H9 (cell line): ENCODE results near the gene IL12B. TPM values are rescaled to one million over a fixed set of nuclear protein-coding genes. Genes with fewer than 3 reads are reported as not detected.
"Not testable (repeated sequence)": the region's sequence is repeated elsewhere in the genome, so short reads cannot be mapped to it uniquely, and the experiment has no call there.

Source experiments
- DNase-seq: peaks from one replicate; pipeline ENCODE4 v3.0.0-alpha.2; 2017
- H2AFZ ChIP-seq: one replicate; pipeline ENCODE4 v1.6.1; 2013; ENCODE audit warnings: mild to moderate bottlenecking, low read length, control low read depth, moderate library complexity
- H2AK5ac ChIP-seq: 2 replicates; pipeline ENCODE4 v1.6.1; 2013; ENCODE audit warnings: low read length, control low read depth, mixed read lengths; ENCODE audit not compliant: insufficient read length
- H2BK120ac ChIP-seq: one replicate; pipeline ENCODE4 v1.6.1; 2013; ENCODE audit warnings: low read depth, mild to moderate bottlenecking, low read length, control low read depth, inconsistent platforms; ENCODE audit not compliant: poor library complexity, severe bottlenecking
- H2BK12ac ChIP-seq: 2 replicates; pipeline ENCODE4 v1.6.1; 2013; ENCODE audit warnings: low read length, control low read depth, mixed read lengths, low read depth; ENCODE audit not compliant: insufficient read length
- H2BK15ac ChIP-seq: 2 replicates; pipeline ENCODE4 v1.6.1; 2013; ENCODE audit warnings: low read depth, low read length, control low read depth
- H2BK20ac ChIP-seq: one replicate; pipeline ENCODE4 v1.6.1; 2013; ENCODE audit warnings: low read depth, mild to moderate bottlenecking, low read length, control low read depth, inconsistent platforms; ENCODE audit not compliant: poor library complexity, severe bottlenecking
- H2BK5ac ChIP-seq: 2 replicates; pipeline ENCODE4 v1.6.1; 2013; ENCODE audit warnings: low read length, control low read depth, mixed read lengths; ENCODE audit not compliant: insufficient read length
- H3K14ac ChIP-seq: 2 replicates; pipeline ENCODE4 v1.6.1; 2013; ENCODE audit warnings: low read length, control low read depth; ENCODE audit not compliant: insufficient read depth
- H3K18ac ChIP-seq: 2 replicates; pipeline ENCODE4 v1.6.1; 2013; ENCODE audit warnings: low read depth, mild to moderate bottlenecking, mixed read lengths, low read length, control low read depth; ENCODE audit not compliant: insufficient read length
- H3K23ac ChIP-seq: 2 replicates; pipeline ENCODE4 v1.6.1; 2013; ENCODE audit warnings: low read length, control low read depth, mixed read lengths, low read depth; ENCODE audit not compliant: insufficient read length
- H3K23me2 ChIP-seq: 2 replicates; pipeline ENCODE4 v1.6.1; 2013; ENCODE audit warnings: low read depth, mild to moderate bottlenecking, mixed read lengths, low read length, control low read depth; ENCODE audit not compliant: insufficient read length, poor library complexity, severe bottlenecking
- H3K27ac ChIP-seq: 2 replicates; pipeline ENCODE4 v1.5.1; 2013; ENCODE audit warnings: low read length, control low read depth, mixed read lengths, low read depth; ENCODE audit not compliant: insufficient read length
- H3K27me3 ChIP-seq: 2 replicates; pipeline ENCODE4 v1.6.1; 2013; ENCODE audit warnings: low read length, control low read depth, inconsistent platforms; ENCODE audit not compliant: insufficient read depth
- H3K4ac ChIP-seq: 2 replicates; pipeline ENCODE4 v1.6.1; 2013; ENCODE audit warnings: low read depth, mild to moderate bottlenecking, control low read depth, inconsistent platforms, low read length, moderate library complexity
- H3K4me1 ChIP-seq: 2 replicates; pipeline ENCODE4 v1.6.1; 2013; ENCODE audit warnings: low read length, control low read depth, inconsistent platforms; ENCODE audit not compliant: insufficient read depth
- H3K4me2 ChIP-seq: 2 replicates; pipeline ENCODE4 v1.6.1; 2013; ENCODE audit warnings: low read length, control low read depth, mixed read lengths; ENCODE audit not compliant: insufficient read length, insufficient read depth
- H3K56ac ChIP-seq: 2 replicates; pipeline ENCODE4 v1.6.1; 2013; ENCODE audit warnings: low read depth, mild to moderate bottlenecking, mixed read lengths, low read length, control low read depth; ENCODE audit not compliant: insufficient read length
- H3K79me1 ChIP-seq: 2 replicates; pipeline ENCODE4 v1.6.1; 2013; ENCODE audit warnings: low read depth, mild to moderate bottlenecking, moderate library complexity, low read length, control low read depth, inconsistent platforms; ENCODE audit not compliant: insufficient read depth, poor library complexity, severe bottlenecking
- H3K79me2 ChIP-seq: 2 replicates; pipeline ENCODE4 v1.6.1; 2013; ENCODE audit warnings: low read length, control low read depth, inconsistent platforms; ENCODE audit not compliant: insufficient read depth
- H3K9ac ChIP-seq: 2 replicates; pipeline ENCODE4 v1.6.1; 2013; ENCODE audit warnings: low read length, control low read depth, mixed read lengths; ENCODE audit not compliant: insufficient read length; ENCODE audit errors: extremely low read depth
- H3K9me3 ChIP-seq: one replicate; pipeline ENCODE4 v1.6.1; 2013; ENCODE audit warnings: low read depth, low read length, inconsistent platforms; ENCODE audit not compliant: control insufficient read depth
- H3T11ph ChIP-seq: one replicate; pipeline ENCODE4 v1.6.1; 2013; ENCODE audit warnings: mild to moderate bottlenecking, low read length, control low read depth, inconsistent platforms
- H4K20me1 ChIP-seq: one replicate; pipeline ENCODE4 v1.6.1; 2013; ENCODE audit not compliant: control insufficient read depth, insufficient read length, insufficient read depth
- H4K5ac ChIP-seq: 2 replicates; pipeline ENCODE4 v1.6.1; 2013; ENCODE audit warnings: low read depth, mild to moderate bottlenecking, mixed read lengths, low read length, control low read depth; ENCODE audit not compliant: insufficient read length
- H4K8ac ChIP-seq: replicated peaks from 2 replicates; pipeline ENCODE4 v1.6.1; 2013; ENCODE audit warnings: low read length, control low read depth, mixed read lengths, low read depth; ENCODE audit not compliant: insufficient read length
- H4K91ac ChIP-seq: 2 replicates; pipeline ENCODE4 v1.6.1; 2013; ENCODE audit warnings: low read depth, mild to moderate bottlenecking, moderate library complexity, mixed read lengths, low read length, control low read depth; ENCODE audit not compliant: insufficient read length
- H3K27ac Mint-ChIP-seq, 3 experiments: 2 replicates in 2 of 3; 3 replicates in 1 of 3; pipeline ENCODE4 v1.8.0; 2020 to 2021; ENCODE audit warnings: mixed read lengths in 3 of 3, mild to moderate bottlenecking in 1 of 3, moderate library complexity in 1 of 3
- H3K27me3 Mint-ChIP-seq: 2 replicates; pipeline ENCODE4 v1.8.0; 2021; ENCODE audit warnings: low read depth, mild to moderate bottlenecking, moderate library complexity, mixed read lengths
- H3K36me3 Mint-ChIP-seq, 3 experiments: 2 replicates in 2 of 3; 3 replicates in 1 of 3; pipeline ENCODE4 v1.8.0; 2020 to 2021; ENCODE audit warnings: low read depth in 3 of 3, mixed read lengths in 3 of 3; ENCODE audit not compliant: insufficient read depth in 1 of 3
- H3K4me1 Mint-ChIP-seq, 2 experiments: 2 replicates each; pipeline ENCODE4 v1.8.0; 2020; ENCODE audit warnings: mixed read lengths in 2 of 2
- H3K4me3 Mint-ChIP-seq, 2 experiments: 2 replicates in 1 of 2; 3 replicates in 1 of 2; pipeline ENCODE4 v1.8.0; 2020 to 2021; ENCODE audit warnings: mild to moderate bottlenecking in 2 of 2, mixed read lengths in 2 of 2, moderate library complexity in 1 of 2
- H3K9me3 Mint-ChIP-seq, 2 experiments: 2 replicates in 1 of 2; 3 replicates in 1 of 2; pipeline ENCODE4 v1.8.0; 2020; ENCODE audit warnings: mild to moderate bottlenecking in 2 of 2, mixed read lengths in 2 of 2, moderate library complexity in 1 of 2
- WGBS: extraction: QIAGEN DNeasy Blood & Tissue Kit; methylation state at CpG from one replicate; pipeline ENCODE4 v1.1.7; 2013; ENCODE audit warnings: missing lambda C conversion rate, low lambda C conversion rate, mixed read lengths; ENCODE audit not compliant: insufficient read length; ENCODE audit errors: extremely low coverage; 5-methylcytosine and 5-hydroxymethylcytosine counted together
- total RNA-seq: library from RNA; stranded (reverse); gene quantifications from 2 replicates; pipeline ENCODE4 v1.2.1, GENCODE V29; 2021
- TF ChIP-seq, protein P1 (sequence below): fragments of 200-600 bp; sonication (generic); conservative IDR thresholded peaks from 3 replicates; pipeline ENCODE4 v1.8.0; 2021; ENCODE audit warnings: antibody characterized with exemption, mild to moderate bottlenecking

Gene IL12B
- total RNA-seq, 1 experiment from 2014 or later, result not detected

DNA sequence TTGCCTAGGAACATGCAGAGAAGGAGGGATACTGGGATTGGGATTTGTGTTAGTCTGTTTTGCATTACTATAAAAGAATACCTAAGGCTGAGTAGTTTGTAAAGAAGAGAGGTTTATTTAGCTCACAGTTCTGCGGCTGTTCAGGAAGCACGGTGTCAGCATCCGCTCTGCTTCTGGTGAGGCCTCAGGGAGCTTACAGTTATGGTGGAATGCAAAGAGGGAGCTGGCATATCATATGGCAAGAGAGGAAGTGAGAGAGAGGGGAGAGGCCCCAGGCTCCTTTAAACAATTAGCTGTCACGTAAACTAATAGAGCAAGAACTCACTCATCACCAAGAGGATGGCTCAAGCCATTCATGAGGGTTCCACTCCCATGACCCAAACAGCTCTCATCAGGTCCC lies 27.0 kb downstream of the IL12B start:
- Mint-ChIP-seq H3K27ac (no peak overlapping the region), H3K36me3 (peaks cover 3 to 24% (median 9%) of the 10 kb centered on the region in 3 experiments; a peak in 6 of 7 replicates), H3K4me3 (no peak overlapping the region), H3K9me3 (peaks cover 28 to 34% of the 10 kb centered on the region in 2 experiments), H3K4me1 (peaks cover 0 to 5% of the 10 kb centered on the region in 2 experiments; a peak in 1 of 4 replicates), H3K27me3 (peaks cover 12% of the 10 kb centered on the region)
- Histone ChIP-seq H3K4me2 (no peak overlapping the region), H3K18ac (no peak overlapping the region), H4K91ac (no peak overlapping the region), H4K8ac (no peak overlapping the region), H3K27me3 (no peaks in the 10 kb centered on the region), H3K9ac (no peak overlapping the region), H4K5ac (no peak overlapping the region), H2BK15ac (no peak overlapping the region), H3K23ac (no peak overlapping the region), H3K14ac (no peak overlapping the region), H2AK5ac (no peak overlapping the region), H3K4ac (no peak overlapping the region), H4K20me1 (no peaks in the 10 kb centered on the region), H2BK20ac (no peak overlapping the region), H3K4me1 (no peaks in the 10 kb centered on the region), H2BK120ac (no peak overlapping the region), H3K56ac (no peak overlapping the region), H3K27ac (no peak overlapping the region), H2BK5ac (no peak overlapping the region), H3K9me3 (peaks cover 5% of the 10 kb centered on the region), H2AFZ (no peak overlapping the region), H3K79me2 (no peaks in the 10 kb centered on the region), H3K23me2 (no peaks in the 10 kb centered on the region), H3T11ph (no peak overlapping the region), H2BK12ac (no peak overlapping the region), H3K79me1 (no peaks in the 10 kb centered on the region)
- TF ChIP-seq, protein P1, sequence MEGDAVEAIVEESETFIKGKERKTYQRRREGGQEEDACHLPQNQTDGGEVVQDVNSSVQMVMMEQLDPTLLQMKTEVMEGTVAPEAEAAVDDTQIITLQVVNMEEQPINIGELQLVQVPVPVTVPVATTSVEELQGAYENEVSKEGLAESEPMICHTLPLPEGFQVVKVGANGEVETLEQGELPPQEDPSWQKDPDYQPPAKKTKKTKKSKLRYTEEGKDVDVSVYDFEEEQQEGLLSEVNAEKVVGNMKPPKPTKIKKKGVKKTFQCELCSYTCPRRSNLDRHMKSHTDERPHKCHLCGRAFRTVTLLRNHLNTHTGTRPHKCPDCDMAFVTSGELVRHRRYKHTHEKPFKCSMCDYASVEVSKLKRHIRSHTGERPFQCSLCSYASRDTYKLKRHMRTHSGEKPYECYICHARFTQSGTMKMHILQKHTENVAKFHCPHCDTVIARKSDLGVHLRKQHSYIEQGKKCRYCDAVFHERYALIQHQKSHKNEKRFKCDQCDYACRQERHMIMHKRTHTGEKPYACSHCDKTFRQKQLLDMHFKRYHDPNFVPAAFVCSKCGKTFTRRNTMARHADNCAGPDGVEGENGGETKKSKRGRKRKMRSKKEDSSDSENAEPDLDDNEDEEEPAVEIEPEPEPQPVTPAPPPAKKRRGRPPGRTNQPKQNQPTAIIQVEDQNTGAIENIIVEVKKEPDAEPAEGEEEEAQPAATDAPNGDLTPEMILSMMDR, result no peak
- DNase-seq, result no peak
- no CpG with 5 or more reads among the region's 4 CpGs for WGBS

DNA sequence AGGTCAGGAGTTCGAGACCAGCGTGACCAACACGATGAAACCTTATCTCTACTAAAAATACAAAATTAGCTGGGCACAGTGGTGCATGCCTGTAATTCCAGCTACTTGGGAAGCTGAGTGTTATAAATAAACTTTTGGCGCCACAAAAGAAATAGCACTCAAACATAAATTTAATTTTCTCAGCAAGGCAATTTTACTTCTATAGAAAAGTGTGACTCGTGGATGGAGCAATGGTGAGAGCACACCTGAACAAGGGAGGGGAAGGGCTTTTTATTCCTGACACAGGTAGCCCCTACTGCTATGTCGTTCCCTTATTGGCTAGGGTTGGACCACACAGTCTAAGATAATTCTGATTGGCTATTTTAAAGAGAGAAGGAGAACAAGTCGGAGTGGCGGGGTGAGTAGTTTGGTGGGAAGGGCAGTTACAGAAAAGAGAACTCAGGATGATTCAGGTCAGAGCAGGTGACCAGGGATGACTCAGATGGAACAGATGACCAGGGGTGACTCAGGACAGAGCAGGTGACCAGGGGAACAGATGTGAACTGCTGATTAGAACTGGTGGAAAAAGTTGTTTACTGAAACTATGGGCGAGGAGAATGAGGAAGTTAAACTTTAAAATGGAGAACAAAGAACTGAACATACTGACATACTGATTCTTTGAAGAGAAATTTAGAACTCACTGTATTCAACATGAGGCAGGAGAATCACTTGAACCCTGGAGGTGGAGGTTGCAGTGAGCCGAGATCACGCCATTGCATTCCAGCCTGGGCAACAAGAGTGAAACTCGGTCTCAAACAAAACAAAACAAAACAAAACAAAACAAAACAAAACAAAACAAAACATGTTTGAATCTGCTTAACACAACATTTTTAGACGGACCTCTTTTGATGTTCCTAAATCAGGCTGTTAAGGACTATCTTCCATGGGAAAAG lies 28.1 kb downstream of the IL12B start:
- H3K36me3 Mint-ChIP-seq, result peaks cover 3 to 33% (median 17%) of the 10 kb centered on the region in 3 experiments; a peak in 6 of 7 replicates

More for the DNA sequence above, 28.1 kb downstream of the IL12B start:
- not testable (repeated sequence) for H2BK120ac ChIP-seq, H3K14ac ChIP-seq, H2BK12ac ChIP-seq, H3K27me3 Mint-ChIP-seq, H3K4me3 Mint-ChIP-seq, H3K4me2 ChIP-seq, H3K56ac ChIP-seq, H3K27me3 ChIP-seq, H2BK5ac ChIP-seq, H3T11ph ChIP-seq, H3K4ac ChIP-seq, DNase-seq, H4K8ac ChIP-seq, H3K27ac Mint-ChIP-seq, H3K4me1 Mint-ChIP-seq, H2BK15ac ChIP-seq, H2AFZ ChIP-seq, H4K5ac ChIP-seq, H3K9me3 ChIP-seq, H4K91ac ChIP-seq, H3K4me1 ChIP-seq, H2AK5ac ChIP-seq, H2BK20ac ChIP-seq, H3K79me2 ChIP-seq, H4K20me1 ChIP-seq, H3K9ac ChIP-seq, H3K79me1 ChIP-seq, H3K23ac ChIP-seq, H3K23me2 ChIP-seq, H3K18ac ChIP-seq, H3K27ac ChIP-seq
- WGBS, result no CpG with 5 or more reads among the region's 13 CpGs
- peaks cover 39 to 44% of the 10 kb centered on the region in 2 experiments for H3K9me3 Mint-ChIP-seq
